NB4 (cell line): ENCODE measurements around the gene FBXO39.

ENCODE experiments used
- MAX ChIP-seq: IDR thresholded peaks from 2 replicates; pipeline ENCODE4 v1.6.1; 2011; ENCODE audit warnings: low read depth, low read length
- MYC ChIP-seq: IDR thresholded peaks from 2 replicates; pipeline ENCODE4 v1.6.1; 2011; ENCODE audit warnings: low read depth, low read length
- POLR2A ChIP-seq: IDR thresholded peaks from 2 replicates; pipeline ENCODE4 v1.6.1; 2011; ENCODE audit warnings: mild to moderate bottlenecking; ENCODE audit not compliant: insufficient read length; ENCODE audit errors: extremely low read depth
- TF ChIP-seq, protein P1 (sequence below): IDR thresholded peaks from one replicate; pipeline ENCODE4 v1.5.1; 2012; ENCODE audit warnings: low read depth, low read length

- TF ChIP-seq, protein P1, sequence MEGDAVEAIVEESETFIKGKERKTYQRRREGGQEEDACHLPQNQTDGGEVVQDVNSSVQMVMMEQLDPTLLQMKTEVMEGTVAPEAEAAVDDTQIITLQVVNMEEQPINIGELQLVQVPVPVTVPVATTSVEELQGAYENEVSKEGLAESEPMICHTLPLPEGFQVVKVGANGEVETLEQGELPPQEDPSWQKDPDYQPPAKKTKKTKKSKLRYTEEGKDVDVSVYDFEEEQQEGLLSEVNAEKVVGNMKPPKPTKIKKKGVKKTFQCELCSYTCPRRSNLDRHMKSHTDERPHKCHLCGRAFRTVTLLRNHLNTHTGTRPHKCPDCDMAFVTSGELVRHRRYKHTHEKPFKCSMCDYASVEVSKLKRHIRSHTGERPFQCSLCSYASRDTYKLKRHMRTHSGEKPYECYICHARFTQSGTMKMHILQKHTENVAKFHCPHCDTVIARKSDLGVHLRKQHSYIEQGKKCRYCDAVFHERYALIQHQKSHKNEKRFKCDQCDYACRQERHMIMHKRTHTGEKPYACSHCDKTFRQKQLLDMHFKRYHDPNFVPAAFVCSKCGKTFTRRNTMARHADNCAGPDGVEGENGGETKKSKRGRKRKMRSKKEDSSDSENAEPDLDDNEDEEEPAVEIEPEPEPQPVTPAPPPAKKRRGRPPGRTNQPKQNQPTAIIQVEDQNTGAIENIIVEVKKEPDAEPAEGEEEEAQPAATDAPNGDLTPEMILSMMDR = no peak
- TF ChIP-seq POLR2A (no peak), MYC (no peak), MAX (no peak)
Measured at GRCh38 chr17:6772016-6772415, 4.0 kb upstream of the FBXO39 start.
